BLaER1 (cell line): ENCODE results near the gene CLSTN1.

Experiments
- H3K27ac ChIP-seq: shearing (Covaris generic); formaldehyde crosslinking; 2 replicates; pipeline ENCODE4 v1.8.1; 2022
- H3K27me3 ChIP-seq: shearing (Covaris generic); formaldehyde crosslinking; 2 replicates; pipeline ENCODE4 v1.8.1; 2022
- H3K36me3 ChIP-seq: shearing (Covaris generic); formaldehyde crosslinking; 2 replicates; pipeline ENCODE4 v1.8.1; 2022
- H3K4me1 ChIP-seq: shearing (Covaris generic); formaldehyde crosslinking; 2 replicates; pipeline ENCODE4 v1.8.1; 2022
- H3K4me2 ChIP-seq: shearing (Covaris generic); formaldehyde crosslinking; 2 replicates; pipeline ENCODE4 v1.8.1; 2022
- H3K4me3 ChIP-seq: shearing (Covaris generic); formaldehyde crosslinking; 2 replicates; pipeline ENCODE4 v1.8.1; 2022
- H3K9ac ChIP-seq: shearing (Covaris generic); formaldehyde crosslinking; 2 replicates; pipeline ENCODE4 v1.8.1; 2022
- H3K9me3 ChIP-seq: shearing (Covaris generic); formaldehyde crosslinking; 2 replicates; pipeline ENCODE4 v1.8.1; 2022
- H4K20me1 ChIP-seq: shearing (Covaris generic); formaldehyde crosslinking; 2 replicates; pipeline ENCODE4 v1.8.1; 2022
- Cebpa-rat ChIP-seq: shearing (Covaris generic); IDR thresholded peaks from 2 replicates; pipeline ENCODE4 v1.8.1; 2022

Gene CLSTN1

DNA sequence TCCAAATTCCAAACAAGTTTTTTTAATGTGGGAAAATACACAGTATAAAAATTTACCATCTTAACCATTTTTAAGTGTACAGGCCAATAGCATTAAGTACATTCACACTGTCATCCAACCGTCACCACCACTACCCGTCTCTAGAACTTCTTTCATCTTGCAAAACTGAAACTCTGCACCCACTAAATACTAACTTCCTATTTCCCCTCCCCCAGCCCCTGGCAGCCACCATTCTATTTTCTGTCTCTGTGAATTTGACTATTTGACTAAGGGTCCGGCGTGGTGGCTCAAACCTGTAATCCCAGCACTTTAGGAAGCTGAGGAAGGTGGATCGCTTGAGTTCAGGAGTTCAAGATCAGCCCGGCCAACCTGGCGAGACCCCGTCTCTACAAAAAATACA is 36.1 kb downstream of the CLSTN1 start:
- Histone ChIP-seq H3K4me3 (peak overlapping the region; percentile 41; the same call in 1 of the 2 replicates), H3K9me3 (peaks cover 18% of the 10 kb centered on the region), H3K27ac (peak overlapping the region; percentile 68), H3K4me2 (peak overlapping the region; percentile 87), H3K4me1 (peaks cover 58% of the 10 kb centered on the region), H3K9ac (peak overlapping the region; percentile 50; the same call in 1 of the 2 replicates), H3K36me3 (peaks cover 23% of the 10 kb centered on the region), H4K20me1 (peaks cover 64% of the 10 kb centered on the region), H3K27me3 (no peaks in the 10 kb centered on the region)
- no peak for TF ChIP-seq Cebpa-rat

DNA sequence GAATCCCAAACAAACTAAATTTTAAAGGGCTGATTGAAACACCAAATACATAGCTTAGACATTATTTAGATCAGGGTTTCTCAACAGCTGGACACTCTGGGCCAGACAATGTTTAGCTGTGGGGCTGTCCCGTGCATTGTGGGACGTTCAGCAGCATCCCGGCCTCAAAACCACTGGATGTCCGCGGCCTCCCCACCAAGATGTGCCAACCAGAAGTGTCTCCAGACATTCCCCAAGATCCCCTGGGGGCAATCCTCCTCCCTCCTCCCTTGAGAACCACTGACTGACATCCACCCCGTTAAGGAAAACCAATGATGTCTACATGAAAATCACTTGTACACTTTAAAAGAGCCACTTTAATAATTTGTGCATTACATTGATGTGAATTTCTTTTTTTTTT is 38.4 kb downstream of the CLSTN1 start:
- Histone ChIP-seq H3K27ac (no peak overlapping the region; the same call in 1 of the 2 replicates), H3K9me3 (peaks cover 15% of the 10 kb centered on the region), H3K9ac (no peak overlapping the region), H4K20me1 (peaks cover 68% of the 10 kb centered on the region), H3K4me1 (peaks cover 68% of the 10 kb centered on the region), H3K27me3 (no peaks in the 10 kb centered on the region), H3K4me2 (peak overlapping the region; percentile 87), H3K4me3 (no peak overlapping the region), H3K36me3 (peaks cover 8% of the 10 kb centered on the region)
- TF ChIP-seq Cebpa-rat = no peak

DNA sequence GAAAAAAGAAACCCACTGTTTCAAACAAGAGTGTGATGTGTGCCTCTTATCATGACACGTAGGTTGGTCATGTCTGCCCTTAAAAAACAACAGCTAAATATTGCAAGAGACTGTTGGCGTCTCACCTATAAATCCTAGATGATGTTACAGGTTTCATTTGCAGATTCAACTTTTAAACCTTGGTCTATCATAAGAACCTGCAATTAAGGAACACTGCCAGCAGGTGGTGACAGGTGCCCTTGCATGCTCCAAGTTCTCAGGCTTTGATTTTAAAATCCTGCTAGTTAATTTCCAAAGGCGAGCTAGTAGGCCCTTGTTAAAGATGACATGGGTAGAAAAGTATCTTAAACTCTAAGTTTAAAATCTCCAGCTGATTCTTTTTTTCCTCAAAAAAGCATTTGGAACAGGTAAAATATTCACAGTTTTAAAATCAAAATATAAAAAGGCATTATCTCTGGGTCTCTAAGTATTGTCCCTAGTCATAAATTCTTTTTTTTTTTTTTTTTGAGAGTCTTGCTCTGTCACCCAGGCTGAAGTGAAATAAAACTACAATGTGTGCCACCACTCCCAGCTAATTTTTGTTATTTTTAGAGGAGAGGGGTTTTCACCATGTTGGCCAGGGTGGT is 39.1 kb downstream of the CLSTN1 start:
- Histone ChIP-seq H3K9ac (no peak overlapping the region), H3K27me3 (no peaks in the 10 kb centered on the region), H3K4me3 (no peak overlapping the region), H4K20me1 (peaks cover 76% of the 10 kb centered on the region), H3K9me3 (peaks cover 8% of the 10 kb centered on the region; the same call in 1 of the 2 replicates), H3K4me2 (peak overlapping the region; percentile 87; the same call in 1 of the 2 replicates), H3K36me3 (peaks cover 8% of the 10 kb centered on the region), H3K27ac (no peak overlapping the region), H3K4me1 (peaks cover 68% of the 10 kb centered on the region)
- TF ChIP-seq Cebpa-rat = no peak

DNA sequence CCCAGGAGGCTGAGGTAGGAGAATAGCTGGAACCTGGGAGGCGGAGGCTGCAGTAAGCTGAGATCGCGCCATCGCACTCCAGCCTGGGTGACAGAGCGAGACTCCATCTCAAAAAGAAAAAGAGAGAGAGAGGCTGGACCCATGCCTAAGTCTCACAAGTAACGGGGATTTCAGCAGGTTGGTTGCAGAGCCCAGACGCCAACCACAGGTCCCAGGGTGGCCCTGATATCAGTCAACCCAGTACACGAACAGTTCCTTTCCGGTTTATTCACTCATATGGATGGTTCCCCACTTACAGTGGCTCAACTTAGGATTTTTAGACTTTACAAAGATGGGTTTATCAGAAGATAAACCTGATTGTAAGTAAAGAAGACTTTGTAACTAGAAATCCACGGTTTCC is 40.9 kb downstream of the CLSTN1 start:
- H3K36me3 ChIP-seq = peaks cover 9% of the 10 kb centered on the region; the same call in 1 of the 2 replicates
- H3K4me1 ChIP-seq = peaks cover 60% of the 10 kb centered on the region
- no peak for TF ChIP-seq Cebpa-rat
- H4K20me1 ChIP-seq = peaks cover 93% of the 10 kb centered on the region
- no peaks in the 10 kb centered on the region for H3K9me3 ChIP-seq
- 0 out of 2 replicates have a peak overlapping the region, but pooled peaks have one; percentile 3 for H3K9ac ChIP-seq
- H3K27me3 ChIP-seq = no peaks in the 10 kb centered on the region
- H3K4me2 ChIP-seq = peak overlapping the region; percentile 33
- no peak overlapping the region for H3K4me3 ChIP-seq
- H3K27ac ChIP-seq = no peak overlapping the region

DNA sequence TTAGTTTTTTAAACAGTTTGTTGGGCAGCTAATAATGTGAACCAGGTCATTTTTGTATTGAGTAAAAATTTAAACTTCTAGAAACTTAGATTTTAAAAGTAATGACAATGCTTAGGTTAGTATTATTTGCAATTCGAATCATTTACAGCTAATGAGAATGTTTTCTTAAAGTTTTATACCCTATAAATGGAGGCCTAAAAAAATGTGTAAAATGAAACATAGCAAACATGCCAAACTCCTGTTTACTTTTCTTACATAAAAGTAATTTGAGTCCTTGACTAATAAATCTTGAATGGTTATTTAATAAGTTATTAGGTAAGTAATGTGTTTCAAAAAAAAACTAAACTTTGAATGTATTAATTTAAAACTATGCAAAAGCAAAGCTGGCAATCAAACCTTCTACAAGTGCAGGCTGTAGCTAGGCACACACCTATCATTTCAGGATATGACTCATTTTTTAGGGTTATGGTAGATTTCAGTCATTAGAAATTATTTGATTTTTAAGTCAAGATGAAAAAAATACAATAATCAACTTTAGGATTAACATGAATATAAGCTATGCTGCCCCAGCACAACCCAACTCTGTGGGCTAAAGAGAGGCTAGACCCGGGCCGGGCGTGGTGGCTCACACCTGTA is 41.5 kb downstream of the CLSTN1 start:
- Histone ChIP-seq H3K9ac (no peak overlapping the region), H3K9me3 (no peaks in the 10 kb centered on the region), H3K4me2 (peak overlapping the region; percentile 33; the same call in 1 of the 2 replicates), H3K4me1 (peaks cover 53% of the 10 kb centered on the region), H3K4me3 (no peak overlapping the region), H3K27me3 (no peaks in the 10 kb centered on the region), H3K27ac (no peak overlapping the region), H3K36me3 (peaks cover 9% of the 10 kb centered on the region; the same call in 1 of the 2 replicates), H4K20me1 (peaks cover 100% of the 10 kb centered on the region)
- no peak for TF ChIP-seq Cebpa-rat

DNA sequence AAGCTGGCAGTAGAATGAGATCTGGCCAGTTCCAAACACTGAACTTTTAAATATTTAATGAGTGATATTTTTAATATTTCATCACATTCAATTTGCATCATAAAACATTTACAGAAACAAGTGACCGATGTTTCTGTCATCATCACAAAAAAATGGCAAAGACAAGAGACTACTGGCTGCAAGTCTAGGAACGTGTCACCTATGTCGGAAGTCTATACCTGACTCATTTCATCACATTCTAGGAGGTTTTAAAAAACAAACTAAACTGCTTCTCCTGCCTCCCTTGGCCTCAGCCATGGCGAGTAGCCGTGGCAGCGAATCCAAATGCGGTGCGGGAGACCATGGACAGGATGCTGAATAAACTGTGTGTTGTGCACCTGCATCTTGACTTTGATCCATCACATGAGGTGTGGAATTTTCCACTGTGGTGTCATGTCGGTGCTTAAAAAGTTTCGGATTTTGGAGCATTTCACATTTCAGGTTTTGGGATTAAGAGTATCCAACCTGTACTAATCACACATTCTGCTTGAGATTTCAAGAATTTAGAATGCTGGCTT is 43.1 kb downstream of the CLSTN1 start:
- H3K4me2 ChIP-seq = no peak overlapping the region
- peaks cover 100% of the 10 kb centered on the region for H4K20me1 ChIP-seq
- no peak overlapping the region for H3K4me3 ChIP-seq
- H3K27me3 ChIP-seq = no peaks in the 10 kb centered on the region
- no peak overlapping the region for H3K9ac ChIP-seq
- H3K27ac ChIP-seq = no peak overlapping the region
- H3K36me3 ChIP-seq = peaks cover 14% of the 10 kb centered on the region
- peaks cover 37% of the 10 kb centered on the region for H3K4me1 ChIP-seq
- no peak for TF ChIP-seq Cebpa-rat
- no peaks in the 10 kb centered on the region for H3K9me3 ChIP-seq

DNA sequence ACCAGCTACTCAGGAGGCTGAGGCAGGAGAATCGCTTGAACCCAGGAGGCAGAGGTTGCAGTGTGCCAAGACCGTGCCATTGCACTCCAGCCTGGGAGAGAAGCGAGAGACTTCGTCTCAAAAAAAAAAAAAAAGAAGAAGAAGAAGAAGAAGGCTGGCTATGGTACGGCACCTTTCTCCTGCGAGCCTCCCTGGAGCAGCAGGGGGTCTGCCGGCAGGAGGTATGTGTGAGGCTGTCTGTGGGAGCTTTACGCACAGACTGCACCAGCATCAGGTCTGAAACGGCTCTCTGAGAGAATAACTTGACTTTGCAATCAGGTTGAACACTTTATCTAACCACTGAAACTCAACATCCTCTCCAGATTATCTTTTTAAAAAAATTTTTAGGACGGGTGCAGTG is 44.9 kb downstream of the CLSTN1 start:
- Histone ChIP-seq H3K9me3 (no peaks in the 10 kb centered on the region), H3K27me3 (no peaks in the 10 kb centered on the region), H3K4me2 (no peak overlapping the region), H3K27ac (no peak overlapping the region), H3K4me3 (no peak overlapping the region), H4K20me1 (peaks cover 100% of the 10 kb centered on the region), H3K36me3 (peaks cover 27% of the 10 kb centered on the region), H3K9ac (no peak overlapping the region), H3K4me1 (peaks cover 22% of the 10 kb centered on the region)
- TF ChIP-seq Cebpa-rat = no peak

DNA sequence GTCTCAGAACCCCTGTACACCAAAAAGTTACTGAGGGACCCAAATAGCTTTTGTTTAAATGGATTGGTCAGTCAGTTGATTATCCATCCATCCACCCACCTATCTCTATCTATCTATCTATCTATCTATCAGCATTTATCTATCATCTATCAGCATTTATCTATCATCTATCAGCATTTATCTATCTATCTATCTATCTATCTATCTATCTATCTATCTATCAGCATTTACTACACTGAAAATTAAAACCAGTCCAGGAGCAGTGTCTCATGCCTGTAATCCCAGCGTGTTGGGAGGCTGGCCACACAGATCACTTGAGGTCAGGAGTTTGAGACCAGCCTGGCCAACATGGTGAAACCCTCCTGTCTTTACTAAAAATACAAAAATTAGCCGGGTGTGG is 47.1 kb downstream of the CLSTN1 start:
- Histone ChIP-seq H3K36me3 (peaks cover 46% of the 10 kb centered on the region), H3K9ac (no peak overlapping the region), H3K27ac (no peak overlapping the region), H3K4me3 (no peak overlapping the region), H3K27me3 (no peaks in the 10 kb centered on the region), H4K20me1 (peaks cover 97% of the 10 kb centered on the region), H3K4me1 (peaks cover 6% of the 10 kb centered on the region), H3K9me3 (no peaks in the 10 kb centered on the region), H3K4me2 (no peak overlapping the region)
- TF ChIP-seq Cebpa-rat = no peak

DNA sequence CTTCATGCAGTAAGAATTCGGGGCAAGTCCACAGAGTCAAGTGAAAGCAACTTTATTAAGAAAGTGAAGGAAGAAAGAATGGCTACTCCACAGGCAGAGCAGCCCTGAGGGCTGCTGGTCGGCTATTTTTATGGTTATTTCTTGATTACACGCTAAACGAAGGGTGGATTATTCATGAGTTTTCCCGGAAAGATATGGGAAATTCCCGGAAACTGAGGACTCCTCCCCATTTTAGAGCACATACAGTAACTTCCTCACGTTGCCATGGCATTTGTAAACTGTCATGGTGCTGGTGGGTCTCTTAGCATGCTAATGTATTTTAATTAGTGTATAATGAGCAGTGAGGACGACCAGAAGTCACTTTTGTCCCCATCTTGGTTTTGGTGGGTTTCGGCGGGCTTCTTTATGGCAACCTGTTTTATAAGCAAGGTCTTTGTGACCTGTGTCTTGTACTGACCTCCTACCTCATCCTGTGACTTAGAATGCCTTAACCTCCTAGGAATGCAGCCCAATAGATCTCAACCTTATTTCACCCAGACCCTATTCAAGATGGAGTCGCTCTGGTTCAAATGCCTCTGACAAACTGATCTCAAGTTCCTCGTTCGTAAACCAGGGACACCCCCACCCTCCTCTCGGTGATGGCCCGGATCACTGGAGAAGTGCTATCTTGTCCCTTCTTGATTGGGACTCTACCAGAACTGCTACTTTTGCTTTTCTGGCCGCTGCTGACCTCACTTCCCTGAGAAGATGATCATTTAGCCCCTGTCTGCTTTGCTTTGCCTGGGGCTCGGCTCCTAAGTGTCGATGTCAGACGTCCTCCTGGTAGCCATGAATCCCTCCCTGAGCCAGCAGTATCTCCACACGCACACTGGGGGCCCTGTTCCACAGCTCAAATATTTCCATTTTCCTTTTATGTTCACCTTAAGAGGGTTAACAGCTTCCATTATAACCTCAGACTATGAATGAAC is 48.8 kb downstream of the CLSTN1 start:
- Histone ChIP-seq H3K4me3 (no peak overlapping the region), H3K4me2 (no peak overlapping the region), H3K4me1 (no peaks in the 10 kb centered on the region; the same call in 1 of the 2 replicates), H3K36me3 (peaks cover 58% of the 10 kb centered on the region), H4K20me1 (peaks cover 90% of the 10 kb centered on the region), H3K9me3 (no peaks in the 10 kb centered on the region), H3K9ac (no peak overlapping the region), H3K27me3 (no peaks in the 10 kb centered on the region), H3K27ac (no peak overlapping the region)
- no peak for TF ChIP-seq Cebpa-rat
